Measurements from ENCODE around the gene ANO2. TPM values are rescaled to one million over a fixed set of nuclear protein-coding genes. Genes with fewer than 3 reads are reported as not detected.
"Not testable (repeated sequence)": the region's sequence is repeated elsewhere in the genome, so short reads cannot be mapped to it uniquely, and the experiment has no call there.

The ANO2 gene
- total RNA-seq, 1 experiment from 2014 or later, result not detected

- DNase-seq (ENCODE audit: extremely low read depth, low read depth), result no peak
Observed at GRCh38 chr12:5840944-5841343, 104.1 kb downstream of the ANO2 start.

- no peak for DNase-seq (ENCODE audit: extremely low read depth, low read depth)
Observed at GRCh38 chr12:5830111-5830510, 114.9 kb downstream of the ANO2 start.

DNA sequence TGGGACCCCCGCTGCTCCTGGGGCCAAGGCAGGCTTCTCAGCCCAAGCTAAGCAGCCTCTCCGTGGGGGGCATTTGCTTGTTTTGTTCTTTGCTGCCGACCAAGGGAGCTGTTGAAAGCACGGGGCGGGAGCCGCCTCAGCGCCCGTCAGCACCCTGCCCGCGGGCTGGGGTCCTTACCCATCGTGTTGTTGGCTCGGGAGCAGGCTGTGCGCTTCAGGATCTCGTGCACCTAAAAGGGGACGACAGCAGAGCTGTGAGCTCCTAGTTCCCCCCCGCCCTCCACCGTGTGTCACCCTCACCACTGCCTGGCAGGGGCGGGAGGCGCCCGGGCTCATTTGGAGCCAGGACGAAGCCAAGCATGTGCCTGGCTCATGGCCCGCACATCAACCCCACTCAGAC, 117.5 kb downstream of the ANO2 start:
- DNase-seq (ENCODE audit: extremely low read depth, low read depth), result no peak

DNA sequence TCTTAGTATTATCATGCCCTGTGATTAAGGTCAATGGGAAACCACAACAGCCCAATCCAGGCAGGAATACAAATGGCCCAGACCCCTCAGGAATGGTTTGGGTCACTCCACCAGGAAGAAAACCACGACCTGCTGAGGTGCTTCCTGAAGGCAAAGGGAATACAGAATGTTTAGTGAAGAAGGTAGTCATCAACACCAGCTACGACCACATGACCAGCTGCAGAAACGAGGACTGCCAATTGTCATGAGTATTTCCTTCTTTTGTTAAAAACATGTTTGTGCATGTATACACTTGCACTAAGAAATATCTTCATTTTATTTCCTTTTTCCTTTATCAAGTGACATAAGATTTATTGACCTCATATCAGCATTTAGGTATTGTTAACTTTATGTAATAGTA, 119.3 kb downstream of the ANO2 start:
- not testable (repeated sequence) for DNase-seq (ENCODE audit: extremely low read depth, low read depth)

DNA sequence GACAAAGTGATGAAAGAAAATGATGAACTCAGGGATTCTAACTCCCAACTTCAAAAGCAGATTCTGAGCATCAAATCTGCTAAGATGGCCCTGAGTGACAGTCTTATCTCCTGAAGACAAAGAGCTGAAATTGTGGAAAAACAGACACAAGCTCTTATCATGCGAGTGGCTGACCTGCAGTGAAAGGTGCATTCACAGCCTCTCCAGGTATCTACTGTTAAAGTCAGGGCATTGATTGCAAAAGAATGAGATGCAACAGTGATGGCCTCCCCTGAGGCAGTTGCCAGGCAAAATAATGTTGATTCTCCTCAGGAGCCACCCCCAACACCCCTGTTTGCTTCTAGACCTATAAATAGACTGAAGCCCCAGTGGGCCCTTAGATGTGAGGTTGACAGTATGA, 126.2 kb downstream of the ANO2 start:
- DNase-seq (ENCODE audit: extremely low read depth, low read depth), result not testable (repeated sequence)

DNA sequence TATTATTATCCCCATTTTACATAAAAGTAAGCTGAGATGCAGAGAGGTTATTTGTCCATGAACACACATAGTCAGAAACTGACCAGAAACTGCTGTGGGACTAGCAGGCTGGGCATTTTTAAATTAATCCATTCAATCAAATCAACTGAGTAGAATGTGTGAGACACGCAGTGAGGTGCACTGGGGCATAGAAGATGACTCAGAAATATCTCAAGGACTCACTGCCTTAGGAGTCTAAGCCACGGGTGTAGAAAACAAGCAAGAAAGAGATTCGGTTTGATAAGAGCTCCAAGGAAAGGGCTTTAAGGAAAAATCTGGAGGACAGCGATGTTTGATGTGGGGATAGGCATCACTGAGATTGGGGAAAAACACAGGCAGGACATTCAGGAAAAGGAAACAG, 127.8 kb downstream of the ANO2 start:
- no peak for DNase-seq (ENCODE audit: extremely low read depth, low read depth)

- no peak for DNase-seq (ENCODE audit: extremely low read depth, low read depth)
Observed at GRCh38 chr12:5809586-5809985, 135.5 kb downstream of the ANO2 start.

DNA sequence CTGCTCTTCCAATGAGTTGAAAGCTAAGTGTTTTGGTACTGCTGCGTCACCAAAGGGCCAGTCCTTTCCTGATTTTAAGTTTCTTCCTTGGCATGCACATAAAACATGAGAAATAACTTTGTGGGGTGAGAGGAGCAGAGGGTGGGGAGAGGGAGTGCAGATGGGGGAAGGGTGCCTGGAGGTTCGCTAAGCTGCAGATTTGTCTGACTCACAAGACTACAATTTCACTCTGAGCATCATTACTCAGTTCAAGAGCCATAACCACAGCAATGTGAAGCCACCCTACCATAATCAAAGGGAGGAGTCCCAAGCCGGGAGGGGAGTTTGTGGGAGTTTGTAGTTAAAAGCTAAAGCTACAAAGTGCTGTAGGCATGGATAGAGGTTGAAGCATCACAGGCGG, 136.1 kb downstream of the ANO2 start:
- no peak for DNase-seq (ENCODE audit: extremely low read depth, low read depth)

GRCh38 chr12:5807514-5808219, 137.4 kb downstream of the ANO2 start:
- no peak for DNase-seq (ENCODE audit: extremely low read depth, low read depth)

GRCh38 chr12:5807090-5807414, 138.0 kb downstream of the ANO2 start:
- no peak for DNase-seq (ENCODE audit: extremely low read depth, low read depth)

DNA sequence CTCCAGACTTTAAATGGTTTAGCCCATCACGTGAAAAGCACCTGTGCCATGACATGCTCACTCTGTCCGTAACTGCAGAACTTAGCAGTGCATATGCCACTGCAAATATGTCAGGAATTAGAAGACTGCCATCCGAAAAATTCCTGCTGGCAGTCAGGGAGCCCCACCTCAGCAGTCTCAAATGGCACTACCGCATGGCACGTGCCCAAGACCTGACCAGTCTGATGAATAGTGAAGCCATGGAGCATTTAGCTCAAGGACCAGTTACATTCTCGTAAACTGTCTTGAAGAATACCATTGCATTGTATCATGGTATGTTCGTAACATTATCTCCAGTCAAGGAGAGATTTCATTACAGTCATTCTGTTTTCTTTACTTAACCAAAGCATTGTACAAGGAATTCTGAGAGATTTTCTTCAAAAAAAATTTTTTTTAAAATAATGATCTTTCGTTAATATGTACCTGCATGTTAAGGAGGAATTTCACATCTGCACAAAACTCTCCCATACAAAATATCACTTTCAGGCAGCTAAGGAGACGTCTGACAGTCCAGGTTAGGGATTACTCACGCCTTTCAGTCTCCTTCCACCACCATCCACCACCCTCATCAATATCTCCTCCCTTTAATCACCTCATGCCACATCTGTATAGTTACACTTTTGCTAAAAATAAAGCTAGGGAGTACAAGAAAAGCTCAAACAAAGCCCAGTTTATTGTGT, 138.5 kb downstream of the ANO2 start:
- DNase-seq (ENCODE audit: extremely low read depth, low read depth), result no peak

DNA sequence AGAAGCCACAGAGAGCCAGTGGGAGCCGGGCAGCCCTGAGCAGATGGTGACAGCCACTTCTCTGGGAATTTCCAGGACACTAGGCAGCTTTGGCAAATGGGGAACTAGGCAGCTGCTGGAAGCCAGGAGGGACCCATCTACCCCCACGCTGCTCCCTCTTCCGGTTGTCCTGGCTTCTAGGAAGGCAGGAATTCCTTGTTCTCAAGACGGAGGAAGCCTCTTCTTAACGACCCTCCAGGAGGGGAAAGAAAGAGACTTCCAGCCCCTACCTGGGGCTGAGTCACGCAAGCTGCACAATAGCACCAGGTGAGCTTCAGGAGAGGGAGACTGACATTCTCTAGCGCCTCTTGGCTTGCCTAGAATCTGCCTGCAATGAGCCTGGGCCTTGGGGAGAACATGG, 141.5 kb downstream of the ANO2 start:
- no peak for DNase-seq (ENCODE audit: extremely low read depth, low read depth)

- DNase-seq (ENCODE audit: extremely low read depth, low read depth), result no peak
Observed at GRCh38 chr12:5798242-5799015, 146.6 kb downstream of the ANO2 start.

DNA sequence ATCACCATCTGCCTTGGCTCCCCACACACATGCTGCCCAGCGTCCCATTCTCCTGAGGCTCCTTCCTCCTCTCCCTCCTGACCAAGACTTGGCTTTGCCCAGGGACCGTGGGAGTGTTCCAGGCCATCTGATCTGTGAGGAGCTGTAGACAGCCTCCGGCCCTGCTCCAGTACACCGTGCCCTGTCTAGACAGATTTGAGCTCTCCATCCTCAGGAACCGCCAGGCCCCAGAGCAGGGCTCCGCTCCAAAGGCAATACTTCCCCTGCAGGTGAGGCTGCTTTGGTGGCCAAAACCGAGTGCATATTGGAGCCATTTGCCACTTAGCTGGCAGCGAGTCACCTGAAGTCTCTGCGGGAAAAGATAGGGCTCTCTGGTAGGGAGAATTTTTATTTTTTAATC, 147.4 kb downstream of the ANO2 start:
- DNase-seq (ENCODE audit: extremely low read depth, low read depth), result no peak

DNA sequence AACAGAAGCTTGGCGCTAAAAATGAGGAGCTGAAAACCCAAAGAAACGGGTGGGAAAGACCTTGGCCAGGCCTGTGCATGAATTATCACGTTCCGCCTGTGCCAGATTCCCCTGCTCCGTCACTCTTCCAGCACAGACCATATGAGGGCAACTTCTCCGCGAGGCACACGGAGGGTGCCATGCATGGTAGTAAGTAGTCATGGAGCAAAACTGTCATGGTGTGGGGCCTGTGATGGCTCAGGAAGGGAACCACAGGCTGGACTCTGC, 148.2 kb downstream of the ANO2 start:
- DNase-seq (ENCODE audit: extremely low read depth, low read depth), result no peak

- DNase-seq (ENCODE audit: extremely low read depth, low read depth), result no peak
Observed at GRCh38 chr12:5796171-5796958, 148.7 kb downstream of the ANO2 start.

- no peak for DNase-seq (ENCODE audit: extremely low read depth, low read depth)
Observed at GRCh38 chr12:5794156-5794555, 150.9 kb downstream of the ANO2 start.

GRCh38 chr12:5792343-5792742, 152.7 kb downstream of the ANO2 start:
- no peak for DNase-seq (ENCODE audit: extremely low read depth, low read depth)

DNA sequence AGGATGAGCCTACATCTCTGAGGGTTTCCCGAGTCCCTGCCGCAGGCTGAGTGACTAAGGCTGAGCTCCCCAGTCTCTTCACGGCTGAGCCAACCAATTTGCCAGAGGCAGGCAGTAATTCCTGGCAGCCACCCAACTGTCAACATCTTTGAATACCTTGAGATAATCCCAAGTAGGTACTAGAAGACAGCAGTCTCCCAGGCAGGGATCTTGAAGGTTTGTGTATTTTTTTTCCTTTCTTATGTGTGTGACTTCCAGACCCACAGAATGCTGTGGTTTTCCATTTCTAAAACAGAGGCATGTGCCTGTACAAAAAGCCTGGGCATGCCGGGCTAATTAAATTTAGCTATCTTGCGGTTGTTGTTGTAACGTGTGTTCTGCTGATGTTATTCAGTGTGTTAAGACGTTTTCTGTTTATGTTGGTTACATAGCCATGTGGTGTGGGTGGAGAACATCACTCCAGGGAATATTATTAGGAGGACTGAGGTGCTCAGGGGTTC, 155.5 kb downstream of the ANO2 start:
- DNase-seq (ENCODE audit: extremely low read depth, low read depth), result no peak

DNA sequence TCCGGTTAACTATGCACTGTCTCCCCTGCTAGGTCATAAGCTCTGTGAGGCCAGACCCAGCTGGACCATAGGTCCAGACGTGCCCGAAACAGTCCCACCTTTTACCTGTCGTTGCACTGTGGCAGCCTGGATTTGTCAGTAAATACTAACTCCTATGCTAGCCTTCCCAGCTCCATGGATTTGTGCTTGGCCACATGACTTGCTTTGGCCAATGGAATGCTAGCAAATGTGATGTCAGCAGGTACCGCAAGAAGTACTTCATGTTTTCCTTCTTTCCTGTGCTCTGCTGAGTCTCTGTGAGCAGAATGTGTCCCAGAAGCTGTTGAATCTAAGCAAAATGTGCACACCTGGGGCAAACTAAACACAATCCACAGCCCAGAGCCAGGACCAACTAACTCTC, 157.2 kb downstream of the ANO2 start:
- no peak for DNase-seq (ENCODE audit: extremely low read depth, low read depth)

DNA sequence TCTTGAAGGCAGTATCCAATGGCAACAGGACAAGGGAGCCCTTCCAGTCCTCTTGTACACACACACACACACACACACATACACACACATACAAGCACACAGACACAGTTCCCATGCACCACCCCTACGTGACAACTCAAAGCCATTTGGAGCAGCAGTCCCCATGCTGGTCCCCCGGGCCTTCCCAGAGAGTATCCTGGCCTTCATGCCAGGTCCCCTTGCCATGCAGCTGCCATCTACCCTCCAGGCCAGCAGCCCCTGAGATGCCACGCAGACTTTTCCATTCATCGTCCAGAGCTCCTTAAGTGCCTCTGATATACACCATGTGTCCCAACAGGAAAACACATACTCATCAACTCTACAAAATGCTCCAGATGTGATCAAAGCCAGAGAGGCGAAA, 159.5 kb downstream of the ANO2 start:
- no peak for DNase-seq (ENCODE audit: extremely low read depth, low read depth)

Measured in NCI-H460 (cell line).